KOPT-K1 (cell line): ENCODE measurements around the gene ZC3H18.

Source experiments
- H3K27ac ChIP-seq: fragments of 200-600 bp; sonication (generic); 2 replicates; pipeline ENCODE4 v1.5.1; 2016; ENCODE audit warnings: antibody characterized with exemption, mild to moderate bottlenecking, low read depth, low read length; ENCODE audit not compliant: poor library complexity, severe bottlenecking
- H3K36me3 ChIP-seq: fragments of 200-600 bp; sonication (generic); 2 replicates; pipeline ENCODE4 v1.5.1; 2017; ENCODE audit warnings: antibody characterized with exemption, mild to moderate bottlenecking, low read length, moderate library complexity; ENCODE audit not compliant: insufficient read depth
- H3K9me3 ChIP-seq: fragments of 200-600 bp; sonication (generic); 2 replicates; pipeline ENCODE4 v1.5.1; 2017; ENCODE audit warnings: antibody characterized with exemption, low read length, mild to moderate bottlenecking; ENCODE audit not compliant: insufficient read depth, poor library complexity, severe bottlenecking

The ZC3H18 gene

GRCh38 chr16:88647178-88648070 is 77.2 kb downstream of the ZC3H18 start:
- H3K9me3 ChIP-seq, result no peaks in the 10 kb centered on the region
- H3K27ac ChIP-seq, result no peak overlapping the region
- H3K36me3 ChIP-seq, result peaks cover 38% of the 10 kb centered on the region; the same call in 1 of the 2 replicates

GRCh38 chr16:88649195-88649923 is 79.2 kb downstream of the ZC3H18 start:
- H3K27ac ChIP-seq, result peak overlapping the region; percentile 82

GRCh38 chr16:88649924-88650748 is 79.9 kb downstream of the ZC3H18 start:
- Histone ChIP-seq H3K9me3 (no peaks in the 10 kb centered on the region), H3K36me3 (peaks cover 59% of the 10 kb centered on the region), H3K27ac (peak overlapping the region; percentile 82)

More at GRCh38 chr16:88649195-88649923, 79.2 kb downstream of the ZC3H18 start:
- H3K36me3 ChIP-seq, result peaks cover 51% of the 10 kb centered on the region; the same call in 1 of the 2 replicates
- H3K9me3 ChIP-seq, result no peaks in the 10 kb centered on the region

GRCh38 chr16:88650749-88651275 is 80.6 kb downstream of the ZC3H18 start, which contains the start of gene CYBA:
CYBA (minus strand) TSS chr16:88651053; CDS start chr16:88651013, 40 bp downstream.
- Histone ChIP-seq H3K9me3 (no peaks in the 10 kb centered on the region), H3K36me3 (peaks cover 59% of the 10 kb centered on the region), H3K27ac (peak within 1 kb of the TSS; percentile 82)

- Histone ChIP-seq H3K36me3 (peaks cover 58% of the 10 kb centered on the region), H3K9me3 (no peaks in the 10 kb centered on the region), H3K27ac (peak overlapping the region; percentile 82)
Observed at GRCh38 chr16:88651276-88651988, 81.2 kb downstream of the ZC3H18 start.

GRCh38 chr16:88651989-88652761 is 82.0 kb downstream of the ZC3H18 start:
- H3K27ac ChIP-seq, result no peak overlapping the region
- H3K36me3 ChIP-seq, result peaks cover 59% of the 10 kb centered on the region
- H3K9me3 ChIP-seq, result no peaks in the 10 kb centered on the region

- Histone ChIP-seq H3K9me3 (no peaks in the 10 kb centered on the region), H3K27ac (no peak overlapping the region), H3K36me3 (peaks cover 65% of the 10 kb centered on the region)
Observed at GRCh38 chr16:88652762-88653063, 82.5 kb downstream of the ZC3H18 start.

- H3K9me3 ChIP-seq, result no peaks in the 10 kb centered on the region
- H3K36me3 ChIP-seq, result peaks cover 69% of the 10 kb centered on the region
- no peak overlapping the region for H3K27ac ChIP-seq
Observed at GRCh38 chr16:88653101-88653500, 82.9 kb downstream of the ZC3H18 start.

- Histone ChIP-seq H3K36me3 (peaks cover 74% of the 10 kb centered on the region), H3K9me3 (no peaks in the 10 kb centered on the region), H3K27ac (no peak overlapping the region)
Observed at GRCh38 chr16:88653596-88654362, 83.6 kb downstream of the ZC3H18 start.

GRCh38 chr16:88654363-88655052 is 84.3 kb downstream of the ZC3H18 start:
- Histone ChIP-seq H3K27ac (no peak overlapping the region), H3K9me3 (no peaks in the 10 kb centered on the region), H3K36me3 (peaks cover 76% of the 10 kb centered on the region)

GRCh38 chr16:88655053-88655732 is 85.0 kb downstream of the ZC3H18 start:
- Histone ChIP-seq H3K27ac (no peak overlapping the region), H3K36me3 (peaks cover 80% of the 10 kb centered on the region), H3K9me3 (no peaks in the 10 kb centered on the region)

- peaks cover 80% of the 10 kb centered on the region for H3K36me3 ChIP-seq
- no peak overlapping the region for H3K27ac ChIP-seq
- H3K9me3 ChIP-seq, result no peaks in the 10 kb centered on the region
Observed at GRCh38 chr16:88655733-88656281, 85.6 kb downstream of the ZC3H18 start.
